ENCODE measurements around the gene SLC39A11. TPM values are rescaled to one million over a fixed set of nuclear protein-coding genes. Genes with fewer than 3 reads are reported as not detected.

Gene SLC39A11
- total RNA-seq, 2 experiments from 2014 or later: 9.7 to 12.2 TPM

DNA sequence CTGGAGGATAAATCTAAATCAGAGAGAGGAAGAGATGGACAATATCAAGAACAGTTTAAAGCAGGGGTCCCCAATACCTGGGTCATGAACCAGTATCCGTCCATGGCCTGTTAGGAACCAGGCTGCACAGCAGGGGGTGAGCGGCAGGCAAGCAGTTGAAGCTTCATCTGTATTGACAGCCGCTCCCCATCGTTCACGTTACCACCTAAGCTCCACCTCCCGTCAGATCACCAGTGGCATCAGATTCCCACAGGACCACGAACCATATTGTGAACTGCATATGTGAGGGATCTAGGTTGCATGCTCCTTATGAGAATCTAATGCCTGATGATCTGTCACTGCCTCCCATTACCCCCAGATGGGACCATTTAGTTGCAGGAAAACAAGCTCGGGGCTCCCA, 226.5 kb downstream of the SLC39A11 start:
- Mint-ChIP-seq H3K9me3 (no peaks in the 10 kb centered on the region), H3K27ac (no peak overlapping the region), H3K4me1 (ENCODE audit: low read depth) (no peaks in the 10 kb centered on the region), H3K4me3 (no peak overlapping the region), H3K27me3 (no peaks in the 10 kb centered on the region), H3K36me3 (ENCODE audit: low read depth) (peaks cover 14% of the 10 kb centered on the region)
- ChIA-PET CTCF (no interaction called here), POLR2A (no interaction called here)
- Histone ChIP-seq H3K9me3 (ENCODE audit: control insufficient read depth in 1 of 2, insufficient read depth in 1 of 2, low read length in 2 of 2) (no peaks in the 10 kb centered on the region), H3K27me3 (ENCODE audit: control insufficient read depth in 1 of 2, insufficient read depth in 2 of 2, low read length in 2 of 2) (no peaks in the 10 kb centered on the region), H3K36me3 (ENCODE audit: insufficient read depth, low read length) (no peaks in the 10 kb centered on the region), H3K27ac (ENCODE audit: low read depth in 1 of 2, low read length in 2 of 2) (no peak overlapping the region), H3K4me3 (ENCODE audit: low read length) (no peak overlapping the region), H3K4me1 (ENCODE audit: insufficient read depth, low read length) (no peaks in the 10 kb centered on the region)
- intact Hi-C loops (cut with DNase I, micrococcal nuclease): no loop called here
- no peak for ATAC-seq (ENCODE audit: poor library complexity)
- DNase-seq: no peak
- TF ChIP-seq, protein P1, sequence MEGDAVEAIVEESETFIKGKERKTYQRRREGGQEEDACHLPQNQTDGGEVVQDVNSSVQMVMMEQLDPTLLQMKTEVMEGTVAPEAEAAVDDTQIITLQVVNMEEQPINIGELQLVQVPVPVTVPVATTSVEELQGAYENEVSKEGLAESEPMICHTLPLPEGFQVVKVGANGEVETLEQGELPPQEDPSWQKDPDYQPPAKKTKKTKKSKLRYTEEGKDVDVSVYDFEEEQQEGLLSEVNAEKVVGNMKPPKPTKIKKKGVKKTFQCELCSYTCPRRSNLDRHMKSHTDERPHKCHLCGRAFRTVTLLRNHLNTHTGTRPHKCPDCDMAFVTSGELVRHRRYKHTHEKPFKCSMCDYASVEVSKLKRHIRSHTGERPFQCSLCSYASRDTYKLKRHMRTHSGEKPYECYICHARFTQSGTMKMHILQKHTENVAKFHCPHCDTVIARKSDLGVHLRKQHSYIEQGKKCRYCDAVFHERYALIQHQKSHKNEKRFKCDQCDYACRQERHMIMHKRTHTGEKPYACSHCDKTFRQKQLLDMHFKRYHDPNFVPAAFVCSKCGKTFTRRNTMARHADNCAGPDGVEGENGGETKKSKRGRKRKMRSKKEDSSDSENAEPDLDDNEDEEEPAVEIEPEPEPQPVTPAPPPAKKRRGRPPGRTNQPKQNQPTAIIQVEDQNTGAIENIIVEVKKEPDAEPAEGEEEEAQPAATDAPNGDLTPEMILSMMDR (IDR thresholded peaks at IDR 0.05): no peak

DNA sequence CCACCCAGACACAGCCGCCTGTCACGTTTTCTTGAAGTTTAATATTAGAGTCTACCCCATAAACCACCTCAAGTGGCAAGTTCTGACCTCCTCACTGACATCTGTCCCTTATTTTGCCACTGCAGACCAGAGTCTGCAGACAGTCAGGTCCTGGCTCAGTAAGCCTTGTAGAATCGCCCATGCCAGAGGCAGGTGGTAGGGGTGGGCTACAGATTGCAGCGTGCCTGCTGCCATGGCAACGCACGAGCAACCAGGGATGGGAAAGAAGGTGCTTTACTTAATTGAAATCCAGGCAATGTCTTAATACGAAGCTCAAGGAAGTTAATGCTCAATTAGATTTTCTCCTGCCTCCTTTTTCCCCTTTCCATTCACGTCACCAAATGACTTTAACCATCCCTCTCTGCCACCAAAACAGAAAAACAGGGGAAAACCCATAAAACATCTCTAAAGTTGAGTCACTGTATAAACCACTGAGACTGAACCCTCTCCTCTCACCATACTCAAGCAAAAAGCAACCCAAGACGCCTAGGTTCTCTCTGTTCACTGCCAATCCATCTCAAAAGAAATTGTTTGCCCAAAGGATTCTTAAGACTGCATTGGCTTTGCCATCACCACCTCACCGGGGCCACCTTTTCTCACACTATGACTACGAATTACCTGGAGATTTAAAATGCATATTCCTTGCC, 228.8 kb downstream of the SLC39A11 start:
- Histone ChIP-seq H3K4me3 (ENCODE audit: low read length) (no peak overlapping the region), H3K4me1 (ENCODE audit: insufficient read depth, low read length) (no peaks in the 10 kb centered on the region), H3K9me3 (ENCODE audit: control insufficient read depth in 1 of 2, insufficient read depth in 1 of 2, low read length in 2 of 2) (peaks cover 0 to 5% of the 10 kb centered on the region in 2 experiments), H3K27me3 (ENCODE audit: control insufficient read depth in 1 of 2, insufficient read depth in 2 of 2, low read length in 2 of 2) (no peaks in the 10 kb centered on the region), H3K36me3 (ENCODE audit: insufficient read depth, low read length) (peaks cover 2% of the 10 kb centered on the region), H3K27ac (ENCODE audit: low read depth in 1 of 2, low read length in 2 of 2) (no peak overlapping the region)
- H3K4me1 Mint-ChIP-seq (ENCODE audit: low read depth): no peaks in the 10 kb centered on the region
- H3K27ac Mint-ChIP-seq: no peak overlapping the region
- TF ChIP-seq, protein P1 (IDR thresholded peaks at IDR 0.05): no peak
- DNase-seq: no peak
- ATAC-seq (ENCODE audit: poor library complexity): no peak
- H3K4me3 Mint-ChIP-seq: no peak overlapping the region
- H3K36me3 Mint-ChIP-seq (ENCODE audit: low read depth): peaks cover 18% of the 10 kb centered on the region
- POLR2A ChIA-PET: no interaction called here
- intact Hi-C loops (cut with DNase I, micrococcal nuclease): no loop called here
- no peaks in the 10 kb centered on the region for H3K27me3 Mint-ChIP-seq
- H3K9me3 Mint-ChIP-seq: no peaks in the 10 kb centered on the region
- CTCF ChIA-PET: no interaction called here

DNA sequence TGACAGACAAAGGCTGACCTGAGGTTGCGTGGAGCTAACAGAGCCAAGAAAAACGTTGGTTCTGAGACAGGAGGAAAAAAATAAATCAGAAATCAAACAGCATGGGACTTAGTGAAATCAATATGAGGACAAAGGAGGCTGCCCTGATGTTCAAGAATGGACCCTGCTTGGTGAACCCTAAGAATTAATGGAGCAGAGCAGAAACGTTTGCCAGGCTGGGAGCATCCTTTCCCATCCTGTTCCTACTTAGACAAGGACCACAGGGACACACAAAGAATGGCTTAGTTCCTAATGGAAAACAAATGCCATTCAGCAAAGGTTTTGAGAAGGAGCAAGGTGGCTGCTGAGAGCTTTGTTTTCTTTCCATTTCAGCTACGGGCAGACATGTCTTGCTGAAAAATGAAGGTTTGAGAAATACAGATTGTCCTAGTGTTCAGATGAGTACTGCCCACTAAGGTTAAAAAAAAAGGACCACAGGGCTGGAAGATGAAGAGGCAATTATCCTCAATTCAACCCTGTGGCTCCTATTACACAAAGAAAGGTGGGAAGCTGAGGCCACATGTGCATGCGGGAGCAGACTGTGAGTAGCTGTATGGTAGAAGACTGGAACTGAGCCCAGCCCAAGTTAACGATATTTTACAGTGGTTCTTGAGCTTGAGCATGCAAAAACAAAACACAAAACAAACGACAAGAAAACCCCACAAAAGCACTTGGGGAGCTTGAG, 230.1 kb downstream of the SLC39A11 start:
- POLR2A ChIA-PET: no interaction called here
- no peak for ATAC-seq (ENCODE audit: poor library complexity)

More for the DNA sequence above, 230.1 kb downstream of the SLC39A11 start:
- no peak overlapping the region for H3K4me3 ChIP-seq (ENCODE audit: low read length)
- H3K4me3 Mint-ChIP-seq: no peak overlapping the region
- no peaks in the 10 kb centered on the region for H3K9me3 Mint-ChIP-seq
- no peaks in the 10 kb centered on the region for H3K4me1 ChIP-seq (ENCODE audit: insufficient read depth, low read length)
- H3K27me3 ChIP-seq (ENCODE audit: control insufficient read depth in 1 of 2, insufficient read depth in 2 of 2, low read length in 2 of 2): no peaks in the 10 kb centered on the region
- no peaks in the 10 kb centered on the region for H3K27me3 Mint-ChIP-seq
- H3K27ac ChIP-seq (ENCODE audit: low read depth in 1 of 2, low read length in 2 of 2): no peak overlapping the region
- peaks cover 19% of the 10 kb centered on the region for H3K36me3 Mint-ChIP-seq (ENCODE audit: low read depth)
- CTCF ChIA-PET: no interaction called here
- intact Hi-C loops (cut with DNase I, micrococcal nuclease): no loop called here
- H3K36me3 ChIP-seq (ENCODE audit: insufficient read depth, low read length): peaks cover 2% of the 10 kb centered on the region
- H3K9me3 ChIP-seq (ENCODE audit: control insufficient read depth in 1 of 2, insufficient read depth in 1 of 2, low read length in 2 of 2): peaks cover 0 to 5% of the 10 kb centered on the region in 2 experiments
- no peaks in the 10 kb centered on the region for H3K4me1 Mint-ChIP-seq (ENCODE audit: low read depth)
- TF ChIP-seq, protein P1 (IDR thresholded peaks at IDR 0.05): no peak
- no peak for DNase-seq
- H3K27ac Mint-ChIP-seq: no peak overlapping the region
